T-helper 2 cell treated with Interferon-gamma antibody and Interleukin-4, amounts not matched to agents 5 μg/mL and 100 μg/mL, for 36 hours (primary cell): Measurements from ENCODE around the gene CMTM8.

Experiments used
- DNase-seq: peaks from one replicate; pipeline ENCODE4 v3.0.0; 2021; ENCODE audit warnings: low spot score
- H3K27ac Mint-ChIP-seq: one replicate; pipeline ENCODE4 v1.8.0; 2021; ENCODE audit warnings: mild to moderate bottlenecking, mixed read lengths
- H3K27me3 Mint-ChIP-seq: one replicate; pipeline ENCODE4 v1.8.0; 2021; ENCODE audit warnings: low read depth, mixed read lengths
- H3K36me3 Mint-ChIP-seq: one replicate; pipeline ENCODE4 v1.8.0; 2021; ENCODE audit warnings: low read depth, mixed read lengths
- H3K4me1 Mint-ChIP-seq: one replicate; pipeline ENCODE4 v1.8.0; 2021; ENCODE audit warnings: low read depth, mixed read lengths
- H3K4me3 Mint-ChIP-seq: one replicate; pipeline ENCODE4 v1.8.0; 2022; ENCODE audit warnings: mild to moderate bottlenecking, moderate library complexity, mixed read lengths
- H3K9me3 Mint-ChIP-seq: one replicate; pipeline ENCODE4 v1.8.0; 2021; ENCODE audit warnings: mixed read lengths

CMTM8 gene

DNA sequence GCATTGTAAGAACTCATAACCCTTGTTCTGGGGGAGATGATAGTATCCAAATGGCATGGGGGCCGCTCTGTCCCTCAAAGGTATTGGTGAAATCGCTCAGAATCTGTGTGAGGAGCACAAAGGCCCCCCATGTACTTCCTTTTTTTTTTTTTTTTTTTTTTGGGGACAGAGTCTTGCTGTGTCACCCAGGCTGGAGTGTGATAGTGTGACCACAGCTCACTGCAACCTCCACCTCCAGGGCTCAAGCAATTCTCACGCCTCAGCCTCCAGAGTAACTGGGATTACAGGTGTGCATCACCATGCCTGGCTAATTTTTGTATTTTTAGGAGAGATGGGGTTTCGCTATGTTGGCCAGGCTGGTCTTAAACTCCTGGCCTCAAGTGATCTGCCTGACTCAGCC is 37.0 kb downstream of the CMTM8 start:
- no peaks in the 10 kb centered on the region for H3K9me3 Mint-ChIP-seq
- no peak overlapping the region for H3K4me3 Mint-ChIP-seq
- H3K27ac Mint-ChIP-seq: no peak overlapping the region
- peaks cover 2% of the 10 kb centered on the region for H3K27me3 Mint-ChIP-seq
- no peaks in the 10 kb centered on the region for H3K4me1 Mint-ChIP-seq
- no peaks in the 10 kb centered on the region for H3K36me3 Mint-ChIP-seq
- no peak for DNase-seq

DNA sequence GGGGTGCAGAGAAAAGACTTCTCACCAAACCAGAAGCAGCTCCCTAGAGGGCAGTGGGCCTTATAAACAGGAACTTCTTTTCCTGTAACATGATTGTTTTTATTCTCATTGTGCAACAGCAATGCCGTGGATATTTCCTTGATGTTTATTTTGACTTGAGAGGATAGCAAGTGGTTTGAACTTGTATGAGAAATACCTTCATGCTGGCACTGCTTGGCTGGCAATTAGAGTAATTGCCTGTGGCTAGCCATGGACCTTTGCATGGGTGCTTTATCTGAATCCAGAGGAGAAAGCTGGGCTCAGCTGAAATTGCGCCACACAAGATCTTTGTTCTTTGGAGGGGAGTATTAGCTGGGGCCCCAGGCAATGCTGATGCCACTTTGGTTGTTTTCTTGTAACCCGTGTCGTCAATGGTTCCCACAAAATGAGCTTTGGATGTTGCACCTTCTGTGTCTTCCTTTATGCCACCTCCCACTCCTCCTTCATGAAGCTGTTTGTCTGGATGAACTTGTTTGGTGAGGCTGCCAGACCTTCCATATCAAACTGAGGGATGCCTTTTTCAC is 37.9 kb downstream of the CMTM8 start:
- H3K4me3 Mint-ChIP-seq: no peak overlapping the region
- no peaks in the 10 kb centered on the region for H3K9me3 Mint-ChIP-seq
- H3K27ac Mint-ChIP-seq: no peak overlapping the region

GRCh38 chr3:32278714-32279113 is 40.2 kb downstream of the CMTM8 start:
- Mint-ChIP-seq H3K4me3 (no peak overlapping the region), H3K27ac (no peak overlapping the region), H3K4me1 (peaks cover 3% of the 10 kb centered on the region), H3K27me3 (peaks cover 2% of the 10 kb centered on the region), H3K9me3 (no peaks in the 10 kb centered on the region), H3K36me3 (no peaks in the 10 kb centered on the region)
- no peak for DNase-seq

More for the DNA sequence above, 37.9 kb downstream of the CMTM8 start:
- H3K4me1 Mint-ChIP-seq: no peaks in the 10 kb centered on the region
- H3K36me3 Mint-ChIP-seq: no peaks in the 10 kb centered on the region
- peaks cover 2% of the 10 kb centered on the region for H3K27me3 Mint-ChIP-seq
- no peak for DNase-seq

GRCh38 chr3:32280262-32280910 is 41.9 kb downstream of the CMTM8 start:
- no peak for DNase-seq
- Mint-ChIP-seq H3K27ac (no peak overlapping the region), H3K27me3 (no peaks in the 10 kb centered on the region), H3K4me1 (peaks cover 3% of the 10 kb centered on the region), H3K4me3 (no peak overlapping the region), H3K36me3 (no peaks in the 10 kb centered on the region), H3K9me3 (no peaks in the 10 kb centered on the region)

- Mint-ChIP-seq H3K9me3 (no peaks in the 10 kb centered on the region), H3K36me3 (no peaks in the 10 kb centered on the region), H3K27ac (no peak overlapping the region), H3K27me3 (no peaks in the 10 kb centered on the region), H3K4me1 (peaks cover 11% of the 10 kb centered on the region), H3K4me3 (no peak overlapping the region)
- no peak for DNase-seq
Measured at GRCh38 chr3:32281570-32282106, 43.2 kb downstream of the CMTM8 start.

GRCh38 chr3:32282578-32283154 is 44.2 kb downstream of the CMTM8 start:
- no peak overlapping the region for H3K27ac Mint-ChIP-seq
- no peaks in the 10 kb centered on the region for H3K36me3 Mint-ChIP-seq
- H3K9me3 Mint-ChIP-seq: no peaks in the 10 kb centered on the region
- H3K4me3 Mint-ChIP-seq: no peak overlapping the region
- H3K4me1 Mint-ChIP-seq: peaks cover 11% of the 10 kb centered on the region
- no peak for DNase-seq
- H3K27me3 Mint-ChIP-seq: no peaks in the 10 kb centered on the region

DNA sequence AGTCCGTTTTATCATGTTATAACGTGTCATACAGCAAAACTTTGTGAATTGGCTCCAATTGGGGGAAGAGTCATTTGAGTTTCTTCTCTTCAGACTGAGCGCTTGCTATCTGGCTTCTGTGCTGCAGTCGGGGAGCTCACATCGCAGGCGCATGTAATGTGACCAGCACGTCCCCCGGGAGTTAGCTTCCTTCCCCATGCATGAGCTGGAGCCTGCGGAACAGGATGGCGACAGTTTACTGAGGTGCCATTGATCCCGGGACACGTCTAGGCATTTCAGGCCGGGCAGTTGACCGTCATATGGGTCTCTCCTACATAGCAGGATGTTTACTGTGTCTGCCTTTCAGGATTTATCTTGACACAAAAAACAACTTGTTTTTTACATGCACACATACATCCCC is 44.8 kb downstream of the CMTM8 start:
- Mint-ChIP-seq H3K27me3 (no peaks in the 10 kb centered on the region), H3K4me1 (peaks cover 14% of the 10 kb centered on the region), H3K9me3 (no peaks in the 10 kb centered on the region), H3K4me3 (no peak overlapping the region), H3K27ac (no peak overlapping the region), H3K36me3 (no peaks in the 10 kb centered on the region)
- no peak for DNase-seq

- no peaks in the 10 kb centered on the region for H3K27me3 Mint-ChIP-seq
- H3K9me3 Mint-ChIP-seq: no peaks in the 10 kb centered on the region
- H3K27ac Mint-ChIP-seq: no peak overlapping the region
- no peak for DNase-seq
- H3K4me3 Mint-ChIP-seq: no peak overlapping the region
- peaks cover 21% of the 10 kb centered on the region for H3K4me1 Mint-ChIP-seq
- no peaks in the 10 kb centered on the region for H3K36me3 Mint-ChIP-seq
Measured at GRCh38 chr3:32284443-32285212, 46.1 kb downstream of the CMTM8 start.

- Mint-ChIP-seq H3K4me3 (peak overlapping the region; percentile 54), H3K4me1 (peaks cover 21% of the 10 kb centered on the region), H3K27me3 (no peaks in the 10 kb centered on the region), H3K36me3 (no peaks in the 10 kb centered on the region), H3K27ac (peak overlapping the region; percentile 50), H3K9me3 (no peaks in the 10 kb centered on the region)
- DNase-seq: no peak
Measured at GRCh38 chr3:32285891-32286290, 47.4 kb downstream of the CMTM8 start.

- H3K4me3 Mint-ChIP-seq: peak overlapping the region; percentile 30
- H3K36me3 Mint-ChIP-seq: no peaks in the 10 kb centered on the region
- H3K9me3 Mint-ChIP-seq: no peaks in the 10 kb centered on the region
- no peak for DNase-seq
- no peaks in the 10 kb centered on the region for H3K27me3 Mint-ChIP-seq
- peak overlapping the region; percentile 79 for H3K27ac Mint-ChIP-seq
- peaks cover 21% of the 10 kb centered on the region for H3K4me1 Mint-ChIP-seq
Measured at GRCh38 chr3:32288819-32289218, 50.3 kb downstream of the CMTM8 start.

GRCh38 chr3:32290619-32291018 is 52.1 kb downstream of the CMTM8 start:
- no peaks in the 10 kb centered on the region for H3K9me3 Mint-ChIP-seq
- H3K36me3 Mint-ChIP-seq: no peaks in the 10 kb centered on the region
- H3K4me1 Mint-ChIP-seq: peaks cover 21% of the 10 kb centered on the region
- H3K4me3 Mint-ChIP-seq: no peak overlapping the region
- no peak for DNase-seq
- no peaks in the 10 kb centered on the region for H3K27me3 Mint-ChIP-seq
- H3K27ac Mint-ChIP-seq: no peak overlapping the region

GRCh38 chr3:32292085-32292796 is 53.8 kb downstream of the CMTM8 start:
- Mint-ChIP-seq H3K27ac (no peak overlapping the region), H3K36me3 (no peaks in the 10 kb centered on the region), H3K4me1 (peaks cover 24% of the 10 kb centered on the region), H3K4me3 (no peak overlapping the region), H3K9me3 (no peaks in the 10 kb centered on the region), H3K27me3 (no peaks in the 10 kb centered on the region)
- DNase-seq: no peak

DNA sequence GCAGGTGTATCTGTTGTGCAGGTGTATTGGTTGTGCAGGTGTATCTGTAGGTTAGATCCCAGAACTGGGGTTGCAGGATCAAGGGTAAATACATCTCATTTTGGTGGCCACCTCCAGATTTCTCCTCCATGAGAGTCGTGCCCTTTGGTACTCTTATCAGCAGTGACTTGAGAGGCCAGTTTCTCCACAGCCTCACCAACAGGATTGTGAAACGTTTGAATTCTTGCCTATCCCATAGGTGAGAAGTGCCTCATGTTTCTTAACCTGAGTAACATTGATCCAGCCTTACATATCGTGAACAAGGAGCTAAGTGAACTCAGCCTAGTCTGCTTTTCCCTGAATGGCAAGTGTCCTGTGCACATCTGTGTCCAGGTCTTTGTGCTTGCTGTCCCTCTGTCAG is 55.4 kb downstream of the CMTM8 start:
- Mint-ChIP-seq H3K27ac (no peak overlapping the region), H3K36me3 (no peaks in the 10 kb centered on the region), H3K9me3 (no peaks in the 10 kb centered on the region), H3K4me3 (no peak overlapping the region), H3K27me3 (no peaks in the 10 kb centered on the region), H3K4me1 (peaks cover 30% of the 10 kb centered on the region)
- DNase-seq: no peak
